Measurements from ENCODE around the gene PLK4. TPM values are rescaled to one million over a fixed set of nuclear protein-coding genes. Genes with fewer than 3 reads are reported as not detected.
"Not testable (repeated sequence)": the region's sequence is repeated elsewhere in the genome, so short reads cannot be mapped to it uniquely, and the experiment has no call there.

The PLK4 gene
- total RNA-seq, 1 experiment from 2014 or later: 66.5 TPM

- H3K9me3 ChIP-seq (replicated peaks): no peaks in the 10 kb centered on the region
- no peak overlapping the region for H3K27ac ChIP-seq
- H3K36me3 ChIP-seq: no peaks in the 10 kb centered on the region
- H3K27me3 ChIP-seq: no peaks in the 10 kb centered on the region
- no peaks in the 10 kb centered on the region for H3K4me1 ChIP-seq
- no peak overlapping the region for H3K4me3 ChIP-seq
- DNase-seq: no peak
Measured at GRCh38 chr4:127875791-127876190, 4.9 kb upstream of the PLK4 start.

- Histone ChIP-seq H3K4me1 (no peaks in the 10 kb centered on the region; the same call in 1 of the 2 replicates), H3K27ac (peak overlapping the region; percentile 96), H3K4me3 (peak overlapping the region; percentile 91), H3K27me3 (no peaks in the 10 kb centered on the region), H3K36me3 (peaks cover 36% of the 10 kb centered on the region), H3K9me3 (replicated peaks) (no peaks in the 10 kb centered on the region)
- no peak for DNase-seq
Measured at GRCh38 chr4:127881563-127881864, 821 bp downstream of the PLK4 start.

GRCh38 chr4:127888559-127888958 is 7.9 kb downstream of the PLK4 start:
- Histone ChIP-seq H3K36me3 (peaks cover 89% of the 10 kb centered on the region), H3K9me3 (replicated peaks) (no peaks in the 10 kb centered on the region), H3K4me3 (no peak overlapping the region), H3K27ac (no peak overlapping the region), H3K4me1 (peaks cover 5% of the 10 kb centered on the region; the same call in 1 of the 2 replicates), H3K27me3 (no peaks in the 10 kb centered on the region)
- DNase-seq: no peak

GRCh38 chr4:127889903-127890302 is 9.2 kb downstream of the PLK4 start:
- Histone ChIP-seq H3K27me3 (no peaks in the 10 kb centered on the region), H3K36me3 (peaks cover 88% of the 10 kb centered on the region), H3K9me3 (replicated peaks) (no peaks in the 10 kb centered on the region), H3K4me3 (no peak overlapping the region), H3K27ac (no peak overlapping the region), H3K4me1 (peaks cover 5% of the 10 kb centered on the region; the same call in 1 of the 2 replicates)
- DNase-seq: no peak

- H3K4me1 ChIP-seq: no peaks in the 10 kb centered on the region
- H3K27me3 ChIP-seq: no peaks in the 10 kb centered on the region
- no peak overlapping the region for H3K4me3 ChIP-seq
- H3K36me3 ChIP-seq: peaks cover 72% of the 10 kb centered on the region
- H3K9me3 ChIP-seq (replicated peaks): peaks cover 6% of the 10 kb centered on the region
- no peak overlapping the region for H3K27ac ChIP-seq
- DNase-seq: no peak
Measured at GRCh38 chr4:127896069-127896468, 15.4 kb downstream of the PLK4 start.

- DNase-seq: no peak
- H3K36me3 ChIP-seq: peaks cover 67% of the 10 kb centered on the region
Measured at GRCh38 chr4:127896528-127896927, 15.8 kb downstream of the PLK4 start.

GRCh38 chr4:127899682-127900081 is 19.0 kb downstream of the PLK4 start:
- H3K4me3 ChIP-seq; H3K27me3 ChIP-seq; H3K4me1 ChIP-seq; H3K27ac ChIP-seq; DNase-seq; H3K9me3 ChIP-seq (replicated peaks): not testable (repeated sequence)
- peaks cover 38% of the 10 kb centered on the region for H3K36me3 ChIP-seq

More at GRCh38 chr4:127896528-127896927, 15.8 kb downstream of the PLK4 start:
- Histone ChIP-seq H3K27me3 (no peaks in the 10 kb centered on the region), H3K4me1 (no peaks in the 10 kb centered on the region), H3K4me3 (no peak overlapping the region), H3K27ac (no peak overlapping the region), H3K9me3 (replicated peaks) (peaks cover 6% of the 10 kb centered on the region)

- no peaks in the 10 kb centered on the region for H3K27me3 ChIP-seq
- no peaks in the 10 kb centered on the region; the same call in 1 of the 2 replicates for H3K9me3 ChIP-seq (replicated peaks)
- no peaks in the 10 kb centered on the region for H3K4me1 ChIP-seq
- no peak for DNase-seq
- no peak overlapping the region for H3K4me3 ChIP-seq
- no peak overlapping the region for H3K27ac ChIP-seq
- no peaks in the 10 kb centered on the region for H3K36me3 ChIP-seq
Measured at GRCh38 chr4:127905029-127905428, 24.3 kb downstream of the PLK4 start.

- H3K4me3 ChIP-seq: no peak overlapping the region
- no peaks in the 10 kb centered on the region for H3K4me1 ChIP-seq
- no peak overlapping the region for H3K27ac ChIP-seq
- no peaks in the 10 kb centered on the region for H3K27me3 ChIP-seq
- H3K36me3 ChIP-seq: no peaks in the 10 kb centered on the region
- no peak for DNase-seq
- no peaks in the 10 kb centered on the region for H3K9me3 ChIP-seq (replicated peaks)
Measured at GRCh38 chr4:127916512-127916911, 35.8 kb downstream of the PLK4 start.

- Histone ChIP-seq H3K36me3 (no peaks in the 10 kb centered on the region), H3K9me3 (replicated peaks) (no peaks in the 10 kb centered on the region), H3K4me3 (no peak overlapping the region), H3K27me3 (no peaks in the 10 kb centered on the region), H3K4me1 (no peaks in the 10 kb centered on the region), H3K27ac (no peak overlapping the region)
- DNase-seq: no peak
Measured at GRCh38 chr4:127917151-127917550, 36.5 kb downstream of the PLK4 start.

- Histone ChIP-seq H3K36me3 (no peaks in the 10 kb centered on the region), H3K4me3 (no peak overlapping the region), H3K27me3 (no peaks in the 10 kb centered on the region), H3K4me1 (no peaks in the 10 kb centered on the region), H3K27ac (no peak overlapping the region), H3K9me3 (replicated peaks) (no peaks in the 10 kb centered on the region)
- DNase-seq: no peak
Measured at GRCh38 chr4:127920521-127920920, 39.8 kb downstream of the PLK4 start.

- Histone ChIP-seq H3K4me1 (no peaks in the 10 kb centered on the region), H3K36me3 (no peaks in the 10 kb centered on the region), H3K9me3 (replicated peaks) (no peaks in the 10 kb centered on the region), H3K4me3 (no peak overlapping the region), H3K27me3 (no peaks in the 10 kb centered on the region), H3K27ac (no peak overlapping the region)
- no peak for DNase-seq
Measured at GRCh38 chr4:127922226-127922625, 41.5 kb downstream of the PLK4 start.

- not testable (repeated sequence) for H3K36me3 ChIP-seq; DNase-seq; H3K4me3 ChIP-seq; H3K27ac ChIP-seq; H3K27me3 ChIP-seq; H3K4me1 ChIP-seq; H3K9me3 ChIP-seq (replicated peaks)
Measured at GRCh38 chr4:127925720-127926119, 45.0 kb downstream of the PLK4 start.

- DNase-seq: no peak
- no peaks in the 10 kb centered on the region for H3K36me3 ChIP-seq
- H3K27me3 ChIP-seq: no peaks in the 10 kb centered on the region
- H3K27ac ChIP-seq: no peak overlapping the region
- H3K4me1 ChIP-seq: no peaks in the 10 kb centered on the region
- H3K4me3 ChIP-seq: no peak overlapping the region
- H3K9me3 ChIP-seq (replicated peaks): no peaks in the 10 kb centered on the region
Measured at GRCh38 chr4:127930175-127930574, 49.5 kb downstream of the PLK4 start.

- H3K27ac ChIP-seq; H3K36me3 ChIP-seq; H3K4me3 ChIP-seq; H3K27me3 ChIP-seq; H3K4me1 ChIP-seq; H3K9me3 ChIP-seq (replicated peaks); DNase-seq: not testable (repeated sequence)
Measured at GRCh38 chr4:127931836-127932235, 51.1 kb downstream of the PLK4 start.

- Histone ChIP-seq H3K36me3 (no peaks in the 10 kb centered on the region), H3K4me1 (no peaks in the 10 kb centered on the region), H3K27me3 (no peaks in the 10 kb centered on the region), H3K27ac (no peak overlapping the region), H3K9me3 (replicated peaks) (no peaks in the 10 kb centered on the region), H3K4me3 (no peak overlapping the region)
- DNase-seq: no peak
Measured at GRCh38 chr4:127936974-127937373, 56.3 kb downstream of the PLK4 start.
